Trophoblast cell (in vitro differentiated cells and primary cell): ENCODE data around the gene PTP4A2.

Experiments
- DNase-seq, 2 donors: peaks; one replicate each; pipeline ENCODE4 v3.0.0-alpha.2; 2016
- H2AFZ ChIP-seq: 2 replicates; pipeline ENCODE4 v1.6.1; 2013; ENCODE audit warnings: low read length, moderate library complexity, mild to moderate bottlenecking; ENCODE audit not compliant: insufficient read depth, poor library complexity
- H2AK5ac ChIP-seq: 2 replicates; pipeline ENCODE4 v1.6.1; 2013; ENCODE audit warnings: mild to moderate bottlenecking, low read length
- H2BK120ac ChIP-seq: 2 replicates; pipeline ENCODE4 v1.6.1; 2013; ENCODE audit warnings: low read length, mild to moderate bottlenecking, moderate library complexity; ENCODE audit not compliant: insufficient read depth, poor library complexity
- H2BK12ac ChIP-seq: 2 replicates; pipeline ENCODE4 v1.6.1; 2013; ENCODE audit warnings: mild to moderate bottlenecking, low read length, moderate library complexity
- H2BK5ac ChIP-seq: 2 replicates; pipeline ENCODE4 v1.6.1; 2013; ENCODE audit warnings: low read length, low read depth, moderate library complexity, mild to moderate bottlenecking; ENCODE audit not compliant: poor library complexity
- H3K14ac ChIP-seq: 2 replicates; pipeline ENCODE4 v1.6.1; 2013; ENCODE audit warnings: mild to moderate bottlenecking, low read length
- H3K18ac ChIP-seq: 2 replicates; pipeline ENCODE4 v1.6.1; 2013; ENCODE audit warnings: mild to moderate bottlenecking, low read length
- H3K23ac ChIP-seq: 2 replicates; pipeline ENCODE4 v1.6.1; 2013; ENCODE audit warnings: low read length
- H3K27ac ChIP-seq: 2 replicates; pipeline ENCODE4 v1.5.1; 2013; ENCODE audit warnings: low read depth, mild to moderate bottlenecking, inconsistent platforms, low read length, moderate library complexity
- H3K27me3 ChIP-seq: 2 replicates; pipeline ENCODE4 v1.6.1; 2013; ENCODE audit warnings: inconsistent platforms, mild to moderate bottlenecking, low read length, moderate library complexity; ENCODE audit not compliant: insufficient read depth
- H3K36me3 ChIP-seq, 2 experiments: 1 replicate in 1 of 2; 2 replicates in 1 of 2; pipeline ENCODE4 v1.6.1; 2013; ENCODE audit warnings: low read length in 2 of 2, mild to moderate bottlenecking in 2 of 2, moderate library complexity in 1 of 2; ENCODE audit not compliant: insufficient read depth in 2 of 2, control insufficient read depth in 1 of 2
- H3K4ac ChIP-seq: 2 replicates; pipeline ENCODE4 v1.6.1; 2013; ENCODE audit warnings: low read depth, mild to moderate bottlenecking, low read length, moderate library complexity
- H3K4me1 ChIP-seq, 2 experiments: 1 replicate in 1 of 2; 2 replicates in 1 of 2; pipeline ENCODE4 v1.6.1; 2013; ENCODE audit warnings: low read length in 2 of 2, mild to moderate bottlenecking in 2 of 2, moderate library complexity in 1 of 2; ENCODE audit not compliant: insufficient read depth in 2 of 2, control insufficient read depth in 1 of 2
- H3K4me2 ChIP-seq: 2 replicates; pipeline ENCODE4 v1.6.1; 2013; ENCODE audit warnings: inconsistent platforms, mild to moderate bottlenecking, low read length, moderate library complexity
- H3K4me3 ChIP-seq: 2 replicates; pipeline ENCODE4 v1.5.1; 2013; ENCODE audit warnings: mild to moderate bottlenecking, low read depth, low read length, inconsistent platforms
- H3K79me1 ChIP-seq: one replicate; pipeline ENCODE4 v1.6.1; 2013; ENCODE audit warnings: low read length
- H3K79me2 ChIP-seq: 2 replicates; pipeline ENCODE4 v1.6.1; 2013; ENCODE audit warnings: low read length, mild to moderate bottlenecking; ENCODE audit not compliant: control insufficient read depth, insufficient read depth, poor library complexity
- H3K9ac ChIP-seq: 2 replicates; pipeline ENCODE4 v1.6.1; 2013; ENCODE audit warnings: mild to moderate bottlenecking, low read length
- H3K9me3 ChIP-seq: 2 replicates; pipeline ENCODE4 v1.6.1; 2013; ENCODE audit warnings: low read depth, mild to moderate bottlenecking, control low read depth, inconsistent platforms, low read length; ENCODE audit not compliant: insufficient read depth
- H4K12ac ChIP-seq: 2 replicates; pipeline ENCODE4 v1.6.1; 2013; ENCODE audit warnings: low read depth, mild to moderate bottlenecking, low read length, moderate library complexity
- H4K8ac ChIP-seq: 2 replicates; pipeline ENCODE4 v1.6.1; 2013; ENCODE audit warnings: low read depth, mild to moderate bottlenecking, low read length, moderate library complexity
- H4K91ac ChIP-seq: one replicate; pipeline ENCODE4 v1.6.1; 2013; ENCODE audit warnings: low read depth, mild to moderate bottlenecking, low read length, moderate library complexity
- WGBS: extraction: QIAGEN DNeasy Blood & Tissue Kit; methylation state at CpG from one replicate; pipeline ENCODE4 v1.1.7; 2013; ENCODE audit warnings: missing lambda C conversion rate; ENCODE audit not compliant: insufficient read length, insufficient coverage; ENCODE audit errors: extremely low coverage; 5-methylcytosine and 5-hydroxymethylcytosine counted together

Gene PTP4A2

GRCh38 chr1:31911994-31912780, 26.0 kb downstream of the PTP4A2 start:
- no CpG with 5 or more reads among the region's 2 CpGs for WGBS

GRCh38 chr1:31910933-31911332, 27.2 kb downstream of the PTP4A2 start:
- no peak overlapping the region for H3K9ac ChIP-seq
- H3K18ac ChIP-seq, result no peak overlapping the region
- peaks cover 20 to 27% of the 10 kb centered on the region in 2 experiments for H3K36me3 ChIP-seq
- no peak overlapping the region for H3K14ac ChIP-seq
- H3K4me2 ChIP-seq, result no peak overlapping the region
- no peak overlapping the region for H4K12ac ChIP-seq
- H3K4me3 ChIP-seq, result no peak overlapping the region
- no CpG with 5 or more reads among the region's 2 CpGs for whole genome bisulfite sequencing
- H3K23ac ChIP-seq, result peak overlapping the region; percentile 98
- no peak overlapping the region for H2AK5ac ChIP-seq
- no peak overlapping the region for H2BK12ac ChIP-seq
- no peaks in the 10 kb centered on the region for H3K27me3 ChIP-seq
- H3K27ac ChIP-seq, result no peak overlapping the region
- no peak for DNase-seq
- no peaks in the 10 kb centered on the region for H3K4me1 ChIP-seq
- no peak overlapping the region for H2BK120ac ChIP-seq
- H3K79me1 ChIP-seq, result no peaks in the 10 kb centered on the region
- no peak overlapping the region for H4K8ac ChIP-seq
- no peaks in the 10 kb centered on the region for H3K9me3 ChIP-seq
- H2AFZ ChIP-seq, result no peak overlapping the region
- no peaks in the 10 kb centered on the region for H3K79me2 ChIP-seq
- no peak overlapping the region for H3K4ac ChIP-seq
- H2BK5ac ChIP-seq, result no peak overlapping the region
- no peak overlapping the region for H4K91ac ChIP-seq

More at GRCh38 chr1:31911994-31912780, 26.0 kb downstream of the PTP4A2 start:
- no peak overlapping the region for H3K4me2 ChIP-seq
- H3K9ac ChIP-seq, result no peak overlapping the region
- H3K27me3 ChIP-seq, result no peaks in the 10 kb centered on the region
- no peak overlapping the region for H3K4me3 ChIP-seq
- no peak overlapping the region for H3K23ac ChIP-seq
- no peak overlapping the region for H3K27ac ChIP-seq
- peaks cover 17 to 24% of the 10 kb centered on the region in 2 experiments for H3K36me3 ChIP-seq
- no peaks in the 10 kb centered on the region for H3K4me1 ChIP-seq
- no peak overlapping the region for H4K12ac ChIP-seq
- H3K4ac ChIP-seq, result no peak overlapping the region
- H2BK5ac ChIP-seq, result no peak overlapping the region
- H2BK12ac ChIP-seq, result no peak overlapping the region
- H3K14ac ChIP-seq, result no peak overlapping the region
- no peak overlapping the region for H4K91ac ChIP-seq
- H3K79me1 ChIP-seq, result no peaks in the 10 kb centered on the region
- no peak overlapping the region for H3K18ac ChIP-seq
- H2AK5ac ChIP-seq, result no peak overlapping the region
- no peaks in the 10 kb centered on the region for H3K79me2 ChIP-seq
- H2AFZ ChIP-seq, result no peak overlapping the region
- H2BK120ac ChIP-seq, result no peak overlapping the region
- no peak for DNase-seq
- H3K9me3 ChIP-seq, result no peaks in the 10 kb centered on the region
- H4K8ac ChIP-seq, result no peak overlapping the region

- Histone ChIP-seq H3K9me3 (no peaks in the 10 kb centered on the region), H2BK120ac (no peak overlapping the region), H3K14ac (no peak overlapping the region), H3K23ac (no peak overlapping the region), H2AFZ (no peak overlapping the region), H2BK5ac (no peak overlapping the region), H3K27me3 (no peaks in the 10 kb centered on the region), H2AK5ac (no peak overlapping the region), H3K4me3 (no peak overlapping the region), H4K12ac (no peak overlapping the region), H3K27ac (no peak overlapping the region), H3K4ac (no peak overlapping the region), H3K36me3 (peaks cover 14 to 24% of the 10 kb centered on the region in 2 experiments), H3K79me2 (no peaks in the 10 kb centered on the region), H3K4me2 (no peak overlapping the region), H3K4me1 (no peaks in the 10 kb centered on the region), H3K79me1 (no peaks in the 10 kb centered on the region), H4K91ac (no peak overlapping the region), H4K8ac (no peak overlapping the region), H3K9ac (no peak overlapping the region), H3K18ac (no peak overlapping the region), H2BK12ac (no peak overlapping the region)
- WGBS, result no CpG with 5 or more reads among the region's 1 CpG
- no peak for DNase-seq
Measured at GRCh38 chr1:31909691-31910090, 28.5 kb downstream of the PTP4A2 start.

- Histone ChIP-seq H2BK12ac (no peak overlapping the region), H3K9me3 (no peaks in the 10 kb centered on the region), H3K4ac (no peak overlapping the region), H3K9ac (no peak overlapping the region), H3K27me3 (no peaks in the 10 kb centered on the region), H3K23ac (no peak overlapping the region), H3K14ac (no peak overlapping the region), H3K18ac (no peak overlapping the region), H4K12ac (no peak overlapping the region), H3K4me3 (no peak overlapping the region), H2BK5ac (no peak overlapping the region), H2AK5ac (no peak overlapping the region), H3K4me1 (no peaks in the 10 kb centered on the region), H4K91ac (no peak overlapping the region), H4K8ac (no peak overlapping the region), H3K79me2 (no peaks in the 10 kb centered on the region), H2BK120ac (no peak overlapping the region), H3K27ac (no peak overlapping the region), H3K36me3 (peaks cover 11 to 20% of the 10 kb centered on the region in 2 experiments), H3K4me2 (no peak overlapping the region), H2AFZ (no peak overlapping the region), H3K79me1 (no peaks in the 10 kb centered on the region)
- WGBS, result no CpG with 5 or more reads among the region's 2 CpGs
- no peak for DNase-seq
Measured at GRCh38 chr1:31906557-31906956, 31.6 kb downstream of the PTP4A2 start.
